Activated CD4-positive, alpha-beta memory T cell treated with anti-CD3 and anti-CD28 coated beads, Interleukin-2, amount 10 ng/mL, durations not matched to agents 7 days and 5 days (primary cell): Measurements from ENCODE around the gene DOK7. TPM values are rescaled to one million over a fixed set of nuclear protein-coding genes. Genes with fewer than 3 reads are reported as not detected.

Source experiments
- CTCF ChIA-PET: fragments of 350-600 bp; sonication (Branson Sonifier 250); formaldehyde crosslinking; loops from one replicate; lab custom pipeline; 2021; ENCODE audit warnings: antibody characterized with exemption, inconsistent platforms; lab: Charles Lee
- POLR2A ChIA-PET: fragments of 350-600 bp; sonication (Branson Sonifier 250); formaldehyde crosslinking; loops from one replicate; lab custom pipeline; 2021; ENCODE audit warnings: antibody characterized with exemption; lab: Charles Lee
- DNase-seq: peaks from one replicate; pipeline ENCODE4 v3.0.0-alpha.2; 2020
- H3K27ac Mint-ChIP-seq: one replicate; pipeline ENCODE4 v1.8.0; 2021; ENCODE audit warnings: mild to moderate bottlenecking, mixed read lengths
- H3K27me3 Mint-ChIP-seq: one replicate; pipeline ENCODE4 v1.8.0; 2021; ENCODE audit warnings: mixed read lengths
- H3K36me3 Mint-ChIP-seq: one replicate; pipeline ENCODE4 v1.8.0; 2021; ENCODE audit warnings: low read depth, mixed read lengths
- H3K4me1 Mint-ChIP-seq: one replicate; pipeline ENCODE4 v1.8.0; 2021; ENCODE audit warnings: mixed read lengths
- H3K4me3 Mint-ChIP-seq: one replicate; pipeline ENCODE4 v1.8.0; 2021; ENCODE audit warnings: mild to moderate bottlenecking, mixed read lengths
- H3K9me3 Mint-ChIP-seq: one replicate; pipeline ENCODE4 v1.8.0; 2021; ENCODE audit warnings: mixed read lengths
- total RNA-seq, 2 experiments: library from RNA; stranded (reverse); gene quantifications; one replicate each; pipeline ENCODE4 v1.2.3, GENCODE V29; 2021

DOK7 gene
- total RNA-seq, 2 experiments from 2014 or later = not detected

DNA sequence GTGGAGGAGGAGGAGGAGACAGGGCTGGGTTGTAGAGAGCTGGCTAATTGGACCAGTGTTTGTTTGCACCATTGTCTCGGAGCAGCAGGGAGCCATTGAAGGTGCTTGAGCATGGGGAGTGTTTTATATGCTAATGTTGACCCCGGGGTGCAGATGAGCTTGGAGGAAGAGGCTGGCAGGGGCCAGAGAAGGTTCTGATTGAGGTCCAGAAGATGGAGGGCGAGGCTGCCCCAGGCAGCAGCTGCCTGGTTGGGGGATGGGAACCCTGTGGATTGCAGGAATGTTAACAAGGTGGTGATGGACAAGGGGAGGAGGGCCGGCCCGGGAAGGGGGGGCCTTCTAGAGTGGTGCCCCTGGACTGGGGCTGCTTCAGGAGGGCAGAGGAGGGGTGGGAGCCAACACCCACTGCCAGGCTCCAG is 18.0 kb downstream of the DOK7 start:
- Mint-ChIP-seq H3K27me3 (peaks cover 10% of the 10 kb centered on the region), H3K4me3 (no peak overlapping the region), H3K9me3 (no peaks in the 10 kb centered on the region), H3K27ac (no peak overlapping the region), H3K36me3 (no peaks in the 10 kb centered on the region), H3K4me1 (no peaks in the 10 kb centered on the region)
- no peak for DNase-seq
- CTCF ChIA-PET = interaction anchor here (0.6 to 2.5 kb wide), 20 partner anchors 10 to 400 kb away, joined by 3 to 10 read pairs (median 4); no protein-coding TSS in a partner anchor
- POLR2A ChIA-PET = no interaction called here

DNA sequence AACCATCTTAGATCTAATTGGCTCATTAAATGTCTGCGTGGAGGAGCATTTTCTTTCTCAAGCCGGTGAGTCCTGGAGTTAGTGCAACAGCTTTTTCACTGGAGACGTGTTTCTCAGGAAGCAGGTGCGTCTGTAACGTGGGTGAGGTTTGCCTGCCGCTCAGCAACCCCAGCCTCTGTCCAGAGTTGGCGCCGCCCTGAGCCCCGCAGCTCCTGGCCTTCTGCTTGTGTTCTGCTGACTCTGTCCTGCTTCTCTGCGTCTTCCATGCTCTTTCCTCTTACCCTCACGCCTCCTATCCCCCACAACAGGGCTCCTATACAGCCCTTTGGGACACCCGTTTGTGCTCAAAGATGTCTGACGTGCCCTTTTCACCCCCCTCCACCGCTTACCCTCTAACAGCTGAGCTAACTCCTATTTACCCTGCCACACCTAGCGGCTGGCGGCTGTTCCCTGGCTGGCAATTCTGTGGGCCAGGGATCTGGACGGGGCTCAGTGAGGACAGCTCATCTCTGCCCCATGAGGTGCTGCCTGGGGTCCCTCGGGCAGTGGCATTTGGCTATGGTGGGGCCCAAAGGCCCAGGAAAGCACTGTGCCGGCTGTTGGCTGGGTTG is 18.8 kb downstream of the DOK7 start:
- Mint-ChIP-seq H3K4me1 (peaks cover 2% of the 10 kb centered on the region), H3K27me3 (peaks cover 10% of the 10 kb centered on the region), H3K4me3 (no peak overlapping the region), H3K9me3 (no peaks in the 10 kb centered on the region), H3K27ac (no peak overlapping the region), H3K36me3 (no peaks in the 10 kb centered on the region)
- ChIA-PET POLR2A (no interaction called here), CTCF (interaction anchor here (1.1 to 2.5 kb wide), 4 partner anchors 34 to 399 kb away, joined by 3 to 10 read pairs (median 9); no protein-coding TSS in a partner anchor)
- no peak for DNase-seq

GRCh38 chr4:3482707-3483106 is 19.6 kb downstream of the DOK7 start:
- Mint-ChIP-seq H3K9me3 (no peaks in the 10 kb centered on the region), H3K27me3 (peaks cover 10% of the 10 kb centered on the region), H3K36me3 (no peaks in the 10 kb centered on the region), H3K4me3 (no peak overlapping the region), H3K27ac (no peak overlapping the region), H3K4me1 (peaks cover 2% of the 10 kb centered on the region)
- ChIA-PET CTCF (interaction anchor here (2.3 kb wide), 1 partner anchor 398 kb away, joined by 9 read pairs; no protein-coding TSS in a partner anchor), POLR2A (no interaction called here)
- DNase-seq = no peak

DNA sequence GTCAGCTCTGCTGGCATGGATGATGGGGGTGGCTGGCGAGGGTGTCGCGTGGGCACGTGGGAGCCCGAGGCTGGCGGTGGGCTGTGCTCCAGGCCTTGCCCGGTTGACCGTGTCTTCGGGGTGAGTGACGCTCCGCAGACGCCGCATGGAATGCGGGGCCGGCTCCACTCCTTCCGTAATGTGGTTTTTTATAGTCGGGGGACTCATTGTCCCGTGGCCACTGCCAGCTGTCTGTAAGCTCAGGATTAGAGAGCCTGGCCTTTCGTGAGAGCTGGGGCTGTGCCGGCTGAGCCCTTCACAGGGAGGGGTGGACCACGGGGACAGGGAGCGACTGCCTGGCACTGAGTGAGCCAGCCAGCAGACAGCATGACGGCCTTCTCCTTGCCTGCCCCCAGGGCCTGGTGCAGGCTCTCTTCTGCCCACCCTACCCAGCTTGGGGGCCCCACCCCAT is 20.4 kb downstream of the DOK7 start:
- DNase-seq = no peak
- no peak overlapping the region for H3K27ac Mint-ChIP-seq
- CTCF ChIA-PET = no interaction called here
- H3K4me3 Mint-ChIP-seq = no peak overlapping the region
- H3K36me3 Mint-ChIP-seq = no peaks in the 10 kb centered on the region
- POLR2A ChIA-PET = no interaction called here
- no peaks in the 10 kb centered on the region for H3K9me3 Mint-ChIP-seq
- peaks cover 2% of the 10 kb centered on the region for H3K4me1 Mint-ChIP-seq
- peaks cover 10% of the 10 kb centered on the region for H3K27me3 Mint-ChIP-seq

GRCh38 chr4:3484057-3484973 is 21.2 kb downstream of the DOK7 start:
- H3K27ac Mint-ChIP-seq = no peak overlapping the region
- ChIA-PET POLR2A (no interaction called here), CTCF (no interaction called here)
- H3K36me3 Mint-ChIP-seq = no peaks in the 10 kb centered on the region
- no peak overlapping the region for H3K4me3 Mint-ChIP-seq
- no peak for DNase-seq
- peaks cover 13% of the 10 kb centered on the region for H3K27me3 Mint-ChIP-seq
- H3K4me1 Mint-ChIP-seq = peaks cover 2% of the 10 kb centered on the region
- no peaks in the 10 kb centered on the region for H3K9me3 Mint-ChIP-seq

- H3K4me1 Mint-ChIP-seq = peaks cover 2% of the 10 kb centered on the region
These were observed 22.1 kb downstream of the DOK7 start for GRCh38 chr4:3485011-3485791.

GRCh38 chr4:3485886-3486540 is 22.9 kb downstream of the DOK7 start:
- no peaks in the 10 kb centered on the region for H3K9me3 Mint-ChIP-seq
- H3K4me3 Mint-ChIP-seq = no peak overlapping the region
- no peak for DNase-seq
- peaks cover 2% of the 10 kb centered on the region for H3K4me1 Mint-ChIP-seq
- H3K27ac Mint-ChIP-seq = no peak overlapping the region
- CTCF ChIA-PET = no interaction called here
- POLR2A ChIA-PET = no interaction called here
- no peaks in the 10 kb centered on the region for H3K36me3 Mint-ChIP-seq
- peaks cover 11% of the 10 kb centered on the region for H3K27me3 Mint-ChIP-seq

More at GRCh38 chr4:3485011-3485791, 22.1 kb downstream of the DOK7 start:
- Mint-ChIP-seq H3K4me3 (no peak overlapping the region), H3K27ac (no peak overlapping the region), H3K9me3 (no peaks in the 10 kb centered on the region), H3K27me3 (peaks cover 13% of the 10 kb centered on the region), H3K36me3 (no peaks in the 10 kb centered on the region)
- CTCF ChIA-PET = no interaction called here
- DNase-seq = no peak
- POLR2A ChIA-PET = no interaction called here

DNA sequence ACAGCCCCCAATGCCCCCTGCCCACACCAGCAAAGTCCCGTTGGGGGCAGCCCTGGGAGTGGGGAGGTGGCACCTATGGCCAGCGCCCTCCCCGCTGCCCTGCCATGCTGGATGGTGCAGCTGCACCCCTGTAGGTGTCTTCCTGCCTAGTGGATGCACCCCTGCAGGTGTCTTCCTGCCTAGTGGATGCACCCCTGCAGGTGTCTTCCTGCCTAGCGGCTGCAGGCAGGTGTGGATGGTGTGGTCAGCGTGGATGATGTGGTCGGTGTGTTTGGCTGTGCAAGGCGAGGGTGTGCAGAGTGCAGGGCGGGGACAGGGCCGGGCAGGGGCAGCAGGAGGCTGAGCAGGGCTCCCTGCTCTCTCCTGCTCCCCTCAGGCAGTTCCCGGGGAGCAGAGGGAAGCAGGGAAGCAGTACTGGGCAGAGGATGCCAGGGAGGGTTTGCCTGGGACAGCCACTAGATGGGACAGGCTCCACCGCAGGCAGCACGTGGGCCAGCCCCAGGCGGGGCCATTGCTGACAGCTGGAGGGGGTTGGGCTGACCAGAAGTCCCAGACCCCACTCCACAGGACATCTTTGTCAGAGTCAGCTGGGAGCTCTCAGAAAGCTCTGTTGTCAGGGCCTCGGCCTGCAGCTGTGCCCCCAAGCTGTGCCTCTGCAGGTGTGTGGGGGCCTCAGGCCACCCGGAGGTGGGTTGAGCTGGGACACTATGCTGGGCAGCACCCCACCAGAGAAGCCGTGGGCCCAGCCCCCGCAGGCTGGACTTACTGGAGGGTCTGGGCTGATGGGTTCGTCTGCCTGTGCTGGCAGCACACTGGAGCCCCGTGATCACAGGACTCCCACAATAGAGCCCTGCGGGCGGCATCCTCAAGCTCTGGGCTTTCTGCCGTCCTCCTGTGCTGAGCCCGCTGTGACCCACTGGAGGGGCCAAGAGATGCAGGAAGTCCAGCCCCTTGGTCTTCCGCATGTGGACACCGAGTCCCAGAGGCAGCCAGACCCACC is 23.7 kb downstream of the DOK7 start:
- no peaks in the 10 kb centered on the region for H3K36me3 Mint-ChIP-seq
- no peak overlapping the region for H3K27ac Mint-ChIP-seq
- H3K9me3 Mint-ChIP-seq = no peaks in the 10 kb centered on the region
- H3K27me3 Mint-ChIP-seq = peaks cover 11% of the 10 kb centered on the region
- H3K4me3 Mint-ChIP-seq = no peak overlapping the region
- ChIA-PET POLR2A (no interaction called here), CTCF (no interaction called here)
- DNase-seq = no peak
- H3K4me1 Mint-ChIP-seq = peaks cover 2% of the 10 kb centered on the region

GRCh38 chr4:3487861-3488260 is 24.8 kb downstream of the DOK7 start:
- Mint-ChIP-seq H3K9me3 (no peaks in the 10 kb centered on the region), H3K27me3 (peaks cover 12% of the 10 kb centered on the region), H3K36me3 (no peaks in the 10 kb centered on the region), H3K4me3 (no peak overlapping the region), H3K4me1 (peaks cover 2% of the 10 kb centered on the region), H3K27ac (no peak overlapping the region)
- no peak for DNase-seq
- CTCF ChIA-PET = no interaction called here
- POLR2A ChIA-PET = interaction anchor here (0.9 kb wide), 1 partner anchor 9 kb away, joined by 3 read pairs; no protein-coding TSS in a partner anchor

GRCh38 chr4:3488820-3489219 is 25.7 kb downstream of the DOK7 start:
- ChIA-PET CTCF (no interaction called here), POLR2A (no interaction called here)
- H3K27me3 Mint-ChIP-seq = peaks cover 12% of the 10 kb centered on the region
- H3K27ac Mint-ChIP-seq = no peak overlapping the region
- H3K9me3 Mint-ChIP-seq = no peaks in the 10 kb centered on the region
- no peaks in the 10 kb centered on the region for H3K36me3 Mint-ChIP-seq
- no peak for DNase-seq
- H3K4me1 Mint-ChIP-seq = peaks cover 2% of the 10 kb centered on the region
- H3K4me3 Mint-ChIP-seq = no peak overlapping the region

DNA sequence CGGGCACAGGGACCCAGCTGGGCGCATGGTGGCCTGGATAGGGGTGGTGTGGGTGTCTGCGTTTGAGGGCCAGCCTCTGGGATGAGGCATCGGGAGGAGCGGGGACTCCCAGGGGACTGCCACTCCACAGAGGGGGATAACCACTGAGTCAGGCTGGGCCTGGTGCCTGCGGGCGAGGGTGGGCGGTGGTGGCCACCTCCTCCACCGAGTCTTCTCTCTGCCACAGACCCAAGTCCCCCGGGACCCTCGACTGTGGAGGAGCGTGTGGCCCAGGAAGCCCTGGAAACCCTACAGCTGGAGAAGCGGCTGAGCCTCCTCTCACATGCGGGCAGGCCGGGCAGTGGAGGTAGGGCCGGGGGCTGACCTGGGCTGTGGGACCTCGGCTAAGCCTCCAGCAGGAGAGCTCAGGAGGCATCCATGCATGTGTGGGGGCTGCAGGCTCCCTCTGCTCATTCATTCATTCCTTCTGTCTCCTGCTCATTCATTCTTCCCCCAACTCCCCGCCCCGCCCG is 26.4 kb downstream of the DOK7 start:
- no peaks in the 10 kb centered on the region for H3K9me3 Mint-ChIP-seq
- ChIA-PET POLR2A (no interaction called here), CTCF (no interaction called here)
- no peak overlapping the region for H3K27ac Mint-ChIP-seq
- H3K4me1 Mint-ChIP-seq = peaks cover 2% of the 10 kb centered on the region
- H3K27me3 Mint-ChIP-seq = peaks cover 12% of the 10 kb centered on the region
- DNase-seq = no peak
- H3K36me3 Mint-ChIP-seq = no peaks in the 10 kb centered on the region
- no peak overlapping the region for H3K4me3 Mint-ChIP-seq
